Peyer's patch (tissue), 4 donors: Measurements from ENCODE around the gene SPC24. TPM values are rescaled to one million over a fixed set of nuclear protein-coding genes. Genes with fewer than 3 reads are reported as not detected.
"Not testable (repeated sequence)": the region's sequence is repeated elsewhere in the genome, so short reads cannot be mapped to it uniquely, and the experiment has no call there.

Experiments used
- DNase-seq, 3 donors: peaks; one replicate each; pipeline ENCODE4 v3.0.0-alpha.2; 2017 to 2019
- H3K27ac ChIP-seq, 4 donors: fragments of 200-600 bp; sonication (generic); one replicate each; pipeline ENCODE4 v1.5.1; 2016 to 2019
- H3K27me3 ChIP-seq, 2 donors: fragments of 200-600 bp; sonication (generic); one replicate each; pipeline ENCODE4 v1.5.1; 2019
- H3K36me3 ChIP-seq, 3 donors: fragments of 200-600 bp; sonication (generic); one replicate each; pipeline ENCODE4 v1.5.1; 2016 to 2019
- H3K4me1 ChIP-seq, 4 donors: fragments of 200-600 bp; sonication (generic); one replicate each; pipeline ENCODE4 v1.5.1; 2016 to 2019
- H3K4me3 ChIP-seq, 4 donors: fragments of 200-600 bp; sonication (generic); 1 replicate in 3 of 4; 2 replicates in 1 of 4; pipeline ENCODE4 v1.5.1; 2016 to 2019; ENCODE audit warnings: mild to moderate bottlenecking in 1 of 4
- H3K9me3 ChIP-seq, 4 donors: fragments of 200-600 bp; sonication (generic); one replicate each; pipeline ENCODE4 v1.5.1; 2016 to 2019; ENCODE audit warnings: mild to moderate bottlenecking in 1 of 4
- CTCF ChIP-seq, 6 experiments: fragments of 450-650 bp in 4 of 6; fragments of 200-600 bp in 2 of 6; sonication (generic) in 1 of 6; IDR thresholded peaks; one replicate each; pipeline ENCODE4 v1.5.1; 2017 to 2019; ENCODE audit warnings: antibody characterized with exemption in 6 of 6, mild to moderate bottlenecking in 3 of 6, moderate library complexity in 1 of 6
- POLR2A ChIP-seq, 2 donors: fragments of 450-650 bp; IDR thresholded peaks; one replicate each; pipeline ENCODE4 v1.5.1; 2017; ENCODE audit warnings: antibody characterized with exemption in 2 of 2, mild to moderate bottlenecking in 2 of 2, moderate library complexity in 2 of 2
- total RNA-seq, 4 donors: library from RNA; depleted of rRNA; stranded (reverse); fragments of >200 nt; gene quantifications; one replicate each; pipeline ENCODE4 v1.1.0, GENCODE V29; 2016

SPC24 gene
- total RNA-seq, 4 donors from 2014 or later = 1.7 to 28.9 (median 8.4) TPM

- Histone ChIP-seq H3K4me3 (no peak overlapping the region), H3K4me1 (peaks cover 0 to 13% (median 5%) of the 10 kb centered on the region in 4 donors), H3K27me3 (no peaks in the 10 kb centered on the region), H3K36me3 (peaks cover 0 to 36% (median 0%) of the 10 kb centered on the region in 3 donors), H3K27ac (peak overlapping the region; percentile 5 to 60 (median 32)), H3K9me3 (no peaks in the 10 kb centered on the region)
- TF ChIP-seq POLR2A (IDR thresholded peaks at IDR 0.05) (no peak), CTCF (IDR thresholded peaks at IDR 0.05) (no peak)
- peak in 1 of 3 donors; percentile 42 for DNase-seq
Observed at GRCh38 chr19:11179716-11180297, 24.2 kb upstream of the SPC24 start.

DNA sequence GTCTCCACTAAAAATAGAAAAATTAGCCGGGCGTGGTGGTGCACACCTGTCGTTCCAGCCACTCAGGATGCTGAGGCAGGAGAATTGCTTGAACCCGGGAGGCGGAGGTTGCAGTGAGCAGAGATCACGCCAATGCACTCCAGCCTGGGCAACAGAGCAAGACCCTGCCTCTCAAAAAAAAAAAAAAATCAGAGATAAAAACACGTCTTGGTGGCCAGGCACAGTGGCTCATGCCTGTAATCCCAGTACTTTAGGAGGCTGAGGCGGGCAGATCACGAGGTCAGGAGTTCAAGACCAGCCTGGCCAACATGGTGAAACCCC is 23.5 kb upstream of the SPC24 start:
- DNase-seq, H3K4me3 ChIP-seq, H3K27me3 ChIP-seq, H3K9me3 ChIP-seq: not testable (repeated sequence)
- H3K27ac ChIP-seq = peak overlapping the region in 1 of 4 donors; percentile 39
- peaks cover 0 to 13% (median 5%) of the 10 kb centered on the region in 4 donors for H3K4me1 ChIP-seq
- H3K36me3 ChIP-seq = peaks cover 0 to 42% (median 0%) of the 10 kb centered on the region in 3 donors

DNA sequence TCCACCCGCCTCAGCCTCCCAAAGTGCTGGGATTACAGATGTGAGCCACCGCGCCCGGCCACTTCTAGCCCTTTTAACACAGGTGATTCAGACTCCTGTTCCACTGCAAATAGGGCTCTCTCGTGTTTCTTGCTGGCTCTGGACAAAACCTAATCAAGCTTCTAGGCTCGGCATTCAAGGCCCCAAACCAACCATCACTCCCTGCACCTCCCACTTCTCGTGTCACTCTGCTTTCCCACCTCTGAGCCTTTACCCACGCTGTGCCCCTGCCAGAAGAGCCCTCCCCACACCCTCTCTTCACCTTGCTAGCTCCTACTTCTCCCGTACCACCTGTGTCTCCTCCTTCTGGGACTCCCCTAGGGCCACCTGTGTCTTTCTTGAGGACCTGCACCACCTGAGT is 22.0 kb upstream of the SPC24 start:
- Histone ChIP-seq H3K4me3 (no peak overlapping the region), H3K27ac (no peak overlapping the region), H3K9me3 (no peaks in the 10 kb centered on the region), H3K36me3 (peaks cover 0 to 56% (median 0%) of the 10 kb centered on the region in 3 donors), H3K4me1 (peaks cover 0 to 13% (median 5%) of the 10 kb centered on the region in 4 donors), H3K27me3 (no peaks in the 10 kb centered on the region)
- no peak for DNase-seq
- TF ChIP-seq CTCF (IDR thresholded peaks at IDR 0.05) = no peak
- TF ChIP-seq POLR2A (IDR thresholded peaks at IDR 0.05) = no peak

- H3K4me3 ChIP-seq = no peak overlapping the region
- peaks cover 0 to 60% (median 0%) of the 10 kb centered on the region in 3 donors for H3K36me3 ChIP-seq
- no peak for DNase-seq
- H3K27me3 ChIP-seq = no peaks in the 10 kb centered on the region
- peaks cover 0 to 13% (median 5%) of the 10 kb centered on the region in 4 donors for H3K4me1 ChIP-seq
- no peak overlapping the region for H3K27ac ChIP-seq
- TF ChIP-seq CTCF (IDR thresholded peaks at IDR 0.05) (no peak), POLR2A (IDR thresholded peaks at IDR 0.05) (no peak)
- H3K9me3 ChIP-seq = no peaks in the 10 kb centered on the region
Observed at GRCh38 chr19:11176466-11177193, 21.0 kb upstream of the SPC24 start.

DNA sequence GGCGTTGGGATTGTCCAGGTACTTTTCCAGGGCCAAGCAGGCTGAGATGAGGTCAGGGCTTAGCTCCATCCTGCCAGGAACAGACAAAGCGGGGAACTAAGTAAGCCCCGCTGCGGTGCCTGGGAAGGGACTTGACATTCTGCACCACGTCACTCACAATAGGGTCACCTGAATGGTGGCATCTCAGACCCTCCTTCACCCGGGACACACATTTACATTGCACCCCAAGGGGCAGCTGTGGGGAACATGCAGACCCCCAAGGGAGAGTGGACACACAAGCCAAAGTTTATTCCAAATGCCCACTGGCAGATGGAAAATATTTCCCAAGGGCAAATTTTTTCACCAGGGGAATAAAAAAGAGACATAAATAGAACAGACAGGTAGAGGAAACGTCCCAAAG is 20.3 kb upstream of the SPC24 start:
- H3K4me3 ChIP-seq = no peak overlapping the region
- DNase-seq = no peak
- H3K9me3 ChIP-seq = no peaks in the 10 kb centered on the region
- H3K27ac ChIP-seq = no peak overlapping the region
- H3K4me1 ChIP-seq = peaks cover 0 to 13% (median 5%) of the 10 kb centered on the region in 4 donors
- H3K36me3 ChIP-seq = peaks cover 0 to 64% (median 0%) of the 10 kb centered on the region in 3 donors
- H3K27me3 ChIP-seq = no peaks in the 10 kb centered on the region
- TF ChIP-seq CTCF (IDR thresholded peaks at IDR 0.05) (no peak), POLR2A (IDR thresholded peaks at IDR 0.05) (no peak)

DNA sequence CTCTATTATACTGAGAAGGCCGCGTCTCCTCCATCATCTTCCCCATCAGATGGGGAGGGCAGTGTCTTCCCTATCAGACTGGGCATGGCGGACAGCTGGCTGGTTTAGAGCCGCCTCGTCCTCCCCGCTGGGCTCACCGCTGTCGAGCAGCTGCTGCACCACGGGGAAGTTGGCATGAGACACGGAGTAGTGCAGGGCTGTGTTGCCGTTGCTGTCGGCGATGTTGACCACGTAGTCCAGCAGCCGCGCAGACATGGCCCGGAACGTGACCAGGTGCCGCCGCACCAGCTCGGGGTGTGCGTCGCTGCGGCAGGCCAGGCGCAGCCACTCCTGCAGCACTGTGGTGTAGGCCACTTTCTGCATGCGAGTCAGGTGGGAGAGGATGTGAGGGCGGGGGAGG is 18.8 kb upstream of the SPC24 start:
- Histone ChIP-seq H3K4me1 (peaks cover 0 to 3% (median 0%) of the 10 kb centered on the region in 4 donors), H3K36me3 (peaks cover 0 to 79% (median 0%) of the 10 kb centered on the region in 3 donors), H3K9me3 (no peaks in the 10 kb centered on the region), H3K4me3 (no peak overlapping the region), H3K27ac (no peak overlapping the region), H3K27me3 (no peaks in the 10 kb centered on the region)
- no peak for DNase-seq
- TF ChIP-seq CTCF (IDR thresholded peaks at IDR 0.05) (no peak), POLR2A (IDR thresholded peaks at IDR 0.05) (no peak)
